Prostate gland (tissue), 2 donors: Measurements from ENCODE around the gene SLC25A12.

ENCODE experiments used
- POLR2A ChIP-seq: fragments of 450-650 bp; IDR thresholded peaks from one replicate; pipeline ENCODE4 v1.6.1; 2016; ENCODE audit warnings: antibody characterized with exemption, mild to moderate bottlenecking
- TF ChIP-seq, protein P1 (sequence below), 4 experiments: fragments of 200-600 bp in 2 of 4; fragments of 450-650 bp in 2 of 4; sonication (generic) in 2 of 4; IDR thresholded peaks; 1 replicate in 3 of 4; 2 replicates in 1 of 4; pipeline ENCODE4 v1.5.1; 2016 to 2019; ENCODE audit warnings: antibody characterized with exemption in 4 of 4, mild to moderate bottlenecking in 2 of 4, moderate library complexity in 2 of 4

DNA sequence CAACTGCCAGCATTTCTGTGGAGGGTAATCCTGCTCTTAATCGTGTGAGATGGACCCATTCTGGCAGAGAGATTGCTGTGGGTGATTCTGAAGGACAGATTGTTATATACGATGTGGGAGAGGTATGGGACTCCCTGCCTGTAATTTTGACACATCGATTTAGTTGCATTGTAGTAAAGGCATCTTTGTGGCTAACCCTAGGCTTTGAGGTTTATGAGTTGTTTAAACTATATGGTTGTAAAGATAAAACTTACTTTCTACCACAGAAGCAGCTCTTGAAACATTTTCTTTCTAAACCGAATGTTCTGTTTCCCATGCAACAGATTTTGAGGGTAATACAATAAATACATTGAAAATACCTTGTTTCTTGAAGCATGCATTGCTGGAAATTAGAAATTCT lies 148.2 kb downstream of the SLC25A12 start:
- TF ChIP-seq, protein P1, sequence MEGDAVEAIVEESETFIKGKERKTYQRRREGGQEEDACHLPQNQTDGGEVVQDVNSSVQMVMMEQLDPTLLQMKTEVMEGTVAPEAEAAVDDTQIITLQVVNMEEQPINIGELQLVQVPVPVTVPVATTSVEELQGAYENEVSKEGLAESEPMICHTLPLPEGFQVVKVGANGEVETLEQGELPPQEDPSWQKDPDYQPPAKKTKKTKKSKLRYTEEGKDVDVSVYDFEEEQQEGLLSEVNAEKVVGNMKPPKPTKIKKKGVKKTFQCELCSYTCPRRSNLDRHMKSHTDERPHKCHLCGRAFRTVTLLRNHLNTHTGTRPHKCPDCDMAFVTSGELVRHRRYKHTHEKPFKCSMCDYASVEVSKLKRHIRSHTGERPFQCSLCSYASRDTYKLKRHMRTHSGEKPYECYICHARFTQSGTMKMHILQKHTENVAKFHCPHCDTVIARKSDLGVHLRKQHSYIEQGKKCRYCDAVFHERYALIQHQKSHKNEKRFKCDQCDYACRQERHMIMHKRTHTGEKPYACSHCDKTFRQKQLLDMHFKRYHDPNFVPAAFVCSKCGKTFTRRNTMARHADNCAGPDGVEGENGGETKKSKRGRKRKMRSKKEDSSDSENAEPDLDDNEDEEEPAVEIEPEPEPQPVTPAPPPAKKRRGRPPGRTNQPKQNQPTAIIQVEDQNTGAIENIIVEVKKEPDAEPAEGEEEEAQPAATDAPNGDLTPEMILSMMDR (IDR thresholded peaks at IDR 0.05) = no peak
- TF ChIP-seq POLR2A = no peak
